GM19240 (cell line): ENCODE results near the gene PLIN5.

Source experiments
- DNase-seq: peaks from one replicate; pipeline ENCODE4 v3.0.0; 2011; ENCODE audit warnings: low spot score; ENCODE audit not compliant: insufficient read length

The PLIN5 gene, protein sequence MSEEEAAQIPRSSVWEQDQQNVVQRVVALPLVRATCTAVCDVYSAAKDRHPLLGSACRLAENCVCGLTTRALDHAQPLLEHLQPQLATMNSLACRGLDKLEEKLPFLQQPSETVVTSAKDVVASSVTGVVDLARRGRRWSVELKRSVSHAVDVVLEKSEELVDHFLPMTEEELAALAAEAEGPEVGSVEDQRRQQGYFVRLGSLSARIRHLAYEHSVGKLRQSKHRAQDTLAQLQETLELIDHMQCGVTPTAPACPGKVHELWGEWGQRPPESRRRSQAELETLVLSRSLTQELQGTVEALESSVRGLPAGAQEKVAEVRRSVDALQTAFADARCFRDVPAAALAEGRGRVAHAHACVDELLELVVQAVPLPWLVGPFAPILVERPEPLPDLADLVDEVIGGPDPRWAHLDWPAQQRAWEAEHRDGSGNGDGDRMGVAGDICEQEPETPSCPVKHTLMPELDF

DNA sequence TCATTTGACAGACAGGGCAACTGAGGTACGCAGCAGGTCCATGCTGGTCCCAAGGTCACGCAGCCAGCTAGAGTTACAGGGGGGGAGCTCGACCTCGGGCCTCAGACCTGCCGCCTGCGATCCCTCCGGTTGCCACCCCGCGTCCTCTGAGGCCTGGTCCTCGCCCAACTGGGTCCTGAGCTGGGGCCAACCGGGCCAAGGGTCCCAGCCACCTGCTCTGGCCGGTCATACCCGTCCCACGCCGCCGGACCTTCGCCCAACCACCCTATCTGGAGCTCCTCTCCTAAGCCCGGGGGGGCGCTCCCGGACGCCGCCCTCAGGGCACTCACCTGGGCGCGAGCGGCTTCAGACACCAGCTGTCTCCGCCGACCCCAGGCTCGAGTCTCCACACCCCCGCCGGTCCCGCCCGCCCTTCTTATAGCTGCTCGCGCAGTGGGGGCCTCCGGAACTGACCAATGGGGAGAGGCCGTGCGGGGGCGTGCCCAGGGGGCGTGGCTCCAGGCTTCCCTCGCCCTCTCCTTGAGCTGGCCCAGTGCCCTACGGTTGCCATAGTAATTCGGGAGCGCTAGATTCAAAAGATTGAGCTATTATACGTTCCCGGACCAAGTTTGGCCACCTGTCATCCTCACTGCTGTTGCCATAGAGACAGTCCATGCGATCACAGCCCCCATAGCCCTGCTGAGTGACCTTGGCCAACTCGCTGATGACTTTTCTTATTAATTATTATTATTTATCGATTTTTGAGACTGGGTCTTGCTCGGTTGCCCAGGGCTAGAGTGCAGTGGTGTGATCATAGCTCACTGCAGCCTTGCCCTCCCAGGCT is at the start of gene PLIN5:
Gene PLIN5, minus strand, starts transcription at position 389 of the 823 bp plus-strand sequence. CDS start 1,150 bp downstream, outside the sequence.
- DNase-seq: no peak

DNA sequence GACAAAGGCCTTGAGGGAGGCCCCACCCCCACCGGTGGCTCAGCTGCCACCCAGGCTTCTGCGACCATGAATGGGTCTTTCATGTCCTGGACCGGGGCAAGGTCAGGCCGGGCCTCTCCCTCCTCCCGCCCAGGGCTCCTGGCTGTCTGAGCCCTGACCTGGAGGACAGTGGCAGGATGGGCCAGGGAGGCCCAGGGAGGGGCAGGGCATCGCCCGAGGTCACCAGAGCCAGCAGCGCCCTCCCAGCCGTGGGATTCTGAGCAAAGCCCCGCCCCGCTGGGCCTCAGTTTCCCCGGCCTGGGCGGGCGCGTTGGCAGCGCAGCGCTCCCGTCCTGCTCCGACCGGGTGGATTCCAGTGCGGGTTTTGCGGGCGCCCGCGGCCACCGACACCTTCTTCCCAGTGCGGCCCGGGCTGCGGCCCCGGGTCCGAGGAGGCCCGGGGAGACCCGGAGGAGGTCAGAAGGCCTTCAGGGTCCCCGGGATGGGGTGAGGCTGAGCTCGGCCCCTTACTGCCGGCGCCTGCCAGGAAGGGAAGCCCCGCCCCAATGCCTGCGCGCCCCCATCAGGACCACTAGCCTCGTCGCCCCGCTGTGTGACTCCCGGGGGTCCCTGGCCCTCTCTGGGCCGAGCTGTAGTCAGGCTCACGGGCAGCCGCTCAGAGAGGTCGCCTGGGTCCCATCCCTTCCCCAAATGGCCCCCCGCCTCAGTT is 49.1 kb upstream of the PLIN5 start:
- no peak for DNase-seq

DNA sequence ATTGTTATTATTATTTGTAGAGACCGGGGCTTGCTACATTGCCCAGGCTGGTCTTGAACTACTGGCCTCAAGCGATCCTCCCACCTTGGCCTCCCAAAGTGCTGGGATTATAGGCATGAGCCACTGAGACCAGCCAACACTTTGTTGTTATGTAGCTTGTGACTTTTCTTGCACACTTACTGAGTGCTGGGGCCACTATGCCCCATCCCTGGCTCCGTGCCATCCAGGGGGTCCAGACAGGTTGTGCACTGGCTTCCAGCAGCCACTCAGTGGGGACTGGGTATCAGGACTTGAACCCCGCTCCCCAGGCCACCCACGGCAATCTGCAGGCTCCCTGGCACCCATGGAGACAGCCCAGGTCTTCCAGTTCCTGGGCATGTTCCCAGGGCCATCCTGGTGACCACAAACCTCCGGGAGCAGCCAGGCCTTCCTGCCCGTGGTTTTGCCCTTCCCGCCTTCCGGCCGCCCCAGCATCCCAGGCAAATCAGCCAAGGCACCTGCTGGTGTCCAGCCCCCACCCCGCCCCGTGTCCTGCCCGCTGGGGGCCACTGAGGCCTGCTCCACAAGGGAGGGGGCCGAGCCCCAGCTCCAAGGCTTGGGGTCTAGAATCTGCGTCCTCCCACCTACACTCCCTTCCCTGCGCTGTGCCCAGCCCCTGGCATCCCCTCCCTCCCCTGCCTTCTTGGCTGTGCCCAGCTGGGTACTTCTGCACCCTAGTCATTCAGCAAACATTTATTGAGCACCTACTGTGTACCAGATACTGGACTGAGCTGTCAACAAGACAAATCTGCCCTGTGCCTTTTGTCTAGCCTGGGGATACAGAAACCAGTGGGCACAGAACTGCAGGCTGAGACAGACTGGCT is 48.2 kb upstream of the PLIN5 start:
- no peak for DNase-seq

DNA sequence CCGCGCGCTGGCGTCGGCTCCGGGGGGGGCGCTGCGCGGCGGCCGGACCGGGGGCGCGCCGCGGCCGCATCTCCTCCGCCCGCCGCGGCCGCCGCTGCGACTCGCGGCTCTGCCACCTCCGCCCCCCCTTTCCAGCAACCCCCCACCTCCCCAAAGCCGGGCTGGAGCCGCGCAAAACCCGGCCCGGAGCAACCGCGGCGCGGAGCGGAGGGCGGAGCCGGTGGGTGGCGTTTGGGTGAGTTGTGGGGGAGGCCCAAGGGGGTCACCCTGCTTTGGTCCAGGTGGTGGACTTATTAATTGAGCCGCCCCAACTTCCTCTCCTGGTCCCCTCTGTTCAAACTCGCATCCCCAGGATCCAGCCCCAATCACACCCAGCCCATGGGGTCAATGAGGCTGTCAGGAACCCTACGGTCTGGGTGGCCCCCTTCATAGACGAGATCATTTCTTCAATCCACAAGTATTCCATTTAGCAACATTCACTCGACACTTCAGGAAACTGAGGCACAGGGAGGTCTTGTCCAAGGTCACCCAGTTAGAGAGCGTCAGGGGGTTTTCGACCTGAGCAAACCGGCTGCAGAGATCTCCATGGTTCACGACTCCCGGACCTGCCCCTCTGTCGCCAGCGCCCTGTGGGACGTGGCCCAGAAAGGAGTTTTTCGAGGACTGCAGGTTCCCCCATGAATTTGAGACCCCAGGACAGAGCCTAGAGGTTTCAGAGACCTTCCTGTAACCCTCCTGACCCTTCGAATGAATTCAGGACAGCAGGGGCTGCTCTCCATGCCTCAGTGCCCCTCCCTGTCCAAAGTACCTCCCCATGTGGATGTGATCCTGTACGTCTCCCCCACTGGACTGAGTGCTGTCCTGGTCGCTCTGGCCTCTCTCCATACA is 46.9 kb upstream of the PLIN5 start:
- no peak for DNase-seq

DNA sequence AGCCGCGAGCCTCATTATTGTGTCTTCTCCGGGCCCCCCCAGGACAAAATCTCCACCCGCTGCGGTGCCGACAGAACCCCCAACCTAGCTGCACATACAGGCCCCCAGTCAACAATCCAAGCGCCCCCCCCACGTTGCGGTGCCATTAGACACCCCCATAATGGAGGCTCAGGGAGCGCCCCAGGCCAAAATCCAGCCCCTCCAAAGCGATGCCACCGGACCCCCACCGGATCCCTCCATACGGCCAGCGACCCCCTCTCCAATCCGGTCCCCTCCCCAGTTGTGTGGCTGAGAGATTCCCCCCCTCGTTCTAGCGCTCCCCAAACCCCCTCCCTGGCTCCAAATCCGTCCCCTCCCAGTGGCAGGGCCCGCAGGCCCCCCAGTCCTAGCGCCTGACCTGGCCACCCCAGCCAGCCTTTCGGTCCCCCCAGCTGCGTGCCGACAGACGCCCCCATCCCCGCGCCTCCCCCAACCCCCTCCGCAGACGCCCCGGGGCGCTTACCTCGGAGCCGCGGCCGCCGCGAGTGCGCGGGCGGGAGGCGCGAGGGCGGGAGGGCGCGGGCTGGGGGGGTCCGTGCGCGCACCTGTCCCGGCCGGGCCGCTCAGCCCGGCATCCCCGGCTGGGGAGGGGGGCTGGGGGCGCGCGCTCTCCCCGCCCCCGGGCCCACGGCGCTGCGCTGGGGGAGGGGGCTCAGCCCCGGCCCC is 46.1 kb upstream of the PLIN5 start:
- no peak for DNase-seq

DNA sequence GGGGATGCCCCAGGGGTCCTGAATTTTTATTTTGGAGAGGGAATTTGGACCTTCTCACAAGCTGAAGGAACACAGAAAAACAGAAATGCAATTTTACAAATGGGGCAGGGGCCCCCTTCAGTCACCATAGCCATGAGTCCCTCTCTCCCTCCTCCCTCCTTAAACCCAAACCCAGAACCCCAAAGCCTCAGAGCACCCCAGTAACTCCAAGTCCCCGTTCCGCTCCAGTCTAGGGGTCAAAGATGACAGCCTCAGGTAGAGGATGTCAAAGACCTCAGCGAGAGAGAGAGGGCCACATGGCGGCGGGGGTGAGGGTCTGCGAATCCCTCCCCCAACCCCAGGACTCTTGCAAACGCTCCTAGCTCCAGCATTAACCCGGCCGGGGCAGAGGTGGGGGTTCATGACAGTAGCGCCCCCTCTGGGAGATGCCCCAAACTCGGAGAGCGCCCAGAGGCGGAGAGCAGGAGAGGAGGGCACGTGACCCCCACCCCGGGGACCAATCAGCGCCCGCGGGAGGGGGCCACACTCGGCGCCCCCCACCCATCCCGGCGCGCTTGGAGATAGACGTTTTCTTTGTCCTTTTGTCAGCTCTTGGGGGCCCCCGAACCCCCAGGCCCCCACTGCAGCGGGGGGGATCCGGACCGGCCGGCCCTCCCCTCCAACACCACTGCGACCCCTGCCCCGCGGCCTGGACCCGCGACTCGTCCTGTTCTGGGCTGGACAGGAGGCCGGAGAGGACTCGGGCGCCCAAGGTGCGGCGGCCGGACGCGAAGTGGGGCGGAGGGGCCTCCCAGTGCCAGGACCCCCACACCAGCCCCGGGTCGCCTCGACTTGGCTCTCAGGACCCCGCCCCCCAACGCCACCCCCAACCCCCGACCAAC is 45.2 kb upstream of the PLIN5 start:
- DNase-seq: no peak

DNA sequence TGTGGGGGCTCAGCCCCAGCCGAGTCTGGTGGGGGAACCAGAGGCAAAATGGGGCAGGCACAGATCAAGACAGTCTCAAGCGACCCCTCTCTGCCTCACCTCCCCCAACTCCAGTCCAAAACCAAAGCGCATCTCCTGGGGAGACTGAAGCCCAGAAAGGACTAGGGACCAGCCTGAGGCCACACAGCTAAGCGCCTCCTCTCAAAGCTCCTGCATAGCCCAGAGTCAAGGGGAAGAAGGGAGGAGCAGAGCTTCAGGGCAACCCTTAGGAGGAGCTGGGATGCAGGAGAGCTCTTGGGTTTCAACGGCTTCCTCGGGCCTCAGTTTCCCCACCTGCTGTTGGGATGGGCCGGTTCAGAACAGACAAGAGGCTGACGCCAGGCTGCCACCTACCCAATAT is 44.4 kb upstream of the PLIN5 start:
- DNase-seq: no peak

DNA sequence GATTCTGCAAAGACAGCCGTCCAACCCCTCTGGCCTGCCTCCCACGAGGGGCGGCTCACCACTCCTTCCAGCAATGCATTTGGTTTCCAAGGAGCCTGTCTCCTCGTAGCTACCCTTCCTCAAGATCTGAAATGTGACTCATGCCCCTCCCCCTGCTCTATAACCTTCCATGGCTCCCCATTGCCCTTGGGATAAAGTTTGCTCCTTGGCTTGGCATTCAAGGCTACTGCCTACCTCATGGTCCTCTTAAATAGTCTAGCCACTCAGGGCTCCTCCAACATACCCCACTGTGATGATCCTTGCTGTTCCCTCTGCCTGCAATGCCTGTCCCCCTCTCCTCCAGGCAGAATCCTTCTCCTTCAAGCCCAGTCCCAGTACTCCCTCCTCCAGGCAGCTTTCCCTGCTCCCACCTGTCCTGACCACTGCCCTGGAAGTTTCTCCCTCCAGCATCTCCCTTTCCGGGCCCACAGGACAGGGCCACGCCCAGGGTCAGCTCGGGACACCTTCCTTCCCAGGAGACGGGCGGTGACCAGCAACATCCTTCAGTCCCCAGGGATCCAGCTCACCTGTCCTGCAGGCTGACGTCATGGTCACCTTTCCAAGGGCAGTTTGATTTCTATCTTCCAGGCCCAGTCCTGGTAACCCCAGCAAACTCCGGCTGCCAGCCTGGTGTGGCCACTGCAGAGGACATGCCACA is 43.7 kb upstream of the PLIN5 start:
- no peak for DNase-seq

DNA sequence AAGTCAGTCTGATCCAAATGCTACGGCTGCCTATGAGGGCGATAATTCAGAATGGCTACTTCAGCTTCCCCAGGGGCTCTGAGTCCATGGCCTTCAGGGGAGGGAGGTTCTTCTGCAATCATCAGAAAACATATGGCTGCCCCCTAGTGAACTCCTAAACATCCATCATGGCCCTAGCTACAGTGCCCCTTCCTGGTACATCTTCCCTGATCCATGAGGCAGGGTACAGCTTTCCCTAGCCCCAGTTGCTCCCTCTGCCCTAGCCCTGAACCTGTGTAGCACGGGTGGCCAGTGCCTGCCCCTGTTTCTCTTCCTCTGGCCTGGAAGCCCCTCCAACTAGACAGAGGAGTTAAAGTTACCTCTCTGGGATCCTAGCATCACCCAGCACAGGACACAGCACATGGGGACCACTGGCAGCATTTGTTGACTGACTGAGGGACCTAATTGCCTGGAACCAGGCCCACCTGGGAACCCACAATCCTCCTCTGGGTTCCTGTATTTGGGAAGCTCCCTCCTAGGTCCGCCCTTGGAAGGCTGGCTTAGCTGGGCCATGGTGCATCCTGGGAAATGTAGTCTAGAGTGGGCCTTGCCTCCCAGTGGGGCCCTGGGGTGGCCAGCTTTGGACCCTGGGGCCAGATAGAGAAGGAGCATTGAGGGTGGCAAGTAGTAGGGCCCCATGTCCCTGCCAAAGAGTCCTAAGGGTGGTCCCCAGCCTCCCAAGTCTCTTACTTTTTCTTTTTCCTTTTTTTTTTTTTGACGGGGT is 42.2 kb upstream of the PLIN5 start:
- no peak for DNase-seq

DNA sequence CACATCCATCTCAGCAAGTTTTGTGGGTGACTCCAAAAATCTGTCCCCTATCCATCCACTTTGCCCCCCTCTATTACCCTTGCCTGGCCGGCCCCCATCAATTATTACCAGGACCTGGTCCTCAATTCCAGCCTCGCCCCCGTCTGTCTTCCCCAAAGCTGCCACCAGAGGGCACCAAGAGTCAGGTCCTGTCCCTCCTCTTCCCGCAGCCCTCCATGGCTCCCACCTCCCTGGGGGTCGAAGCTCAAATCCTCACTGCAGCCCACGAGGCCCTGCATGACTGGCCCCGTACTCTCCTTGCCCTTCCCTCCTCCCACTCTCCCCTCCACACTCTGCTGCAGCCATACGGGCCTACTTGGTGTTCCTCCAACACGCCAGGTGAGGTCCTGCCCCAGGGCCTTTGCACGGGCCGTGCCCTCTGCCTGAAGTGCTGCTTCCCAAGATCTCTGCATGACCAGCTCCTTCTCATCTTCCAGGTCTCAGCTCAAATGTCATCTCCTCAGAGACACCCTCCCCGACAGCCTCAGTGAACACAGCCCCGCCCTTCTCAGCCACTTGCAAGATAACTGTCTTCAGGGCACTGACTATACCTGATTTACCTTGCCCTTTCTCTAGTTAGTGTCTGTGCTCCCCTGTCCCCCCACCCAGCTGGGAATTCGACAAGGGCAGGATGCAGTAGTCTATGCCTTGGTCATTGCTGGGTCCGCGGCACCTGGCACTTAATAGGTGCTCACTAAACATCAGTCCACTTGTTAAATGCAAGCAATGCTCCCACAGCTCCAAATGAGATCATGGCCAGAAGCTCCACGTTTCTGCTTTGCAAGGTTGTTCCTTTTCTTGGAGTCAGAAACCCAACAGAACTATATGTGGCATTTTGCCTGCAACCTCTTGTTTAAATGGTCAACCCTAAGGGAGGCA is 41.3 kb upstream of the PLIN5 start:
- DNase-seq: peak; percentile 65

DNA sequence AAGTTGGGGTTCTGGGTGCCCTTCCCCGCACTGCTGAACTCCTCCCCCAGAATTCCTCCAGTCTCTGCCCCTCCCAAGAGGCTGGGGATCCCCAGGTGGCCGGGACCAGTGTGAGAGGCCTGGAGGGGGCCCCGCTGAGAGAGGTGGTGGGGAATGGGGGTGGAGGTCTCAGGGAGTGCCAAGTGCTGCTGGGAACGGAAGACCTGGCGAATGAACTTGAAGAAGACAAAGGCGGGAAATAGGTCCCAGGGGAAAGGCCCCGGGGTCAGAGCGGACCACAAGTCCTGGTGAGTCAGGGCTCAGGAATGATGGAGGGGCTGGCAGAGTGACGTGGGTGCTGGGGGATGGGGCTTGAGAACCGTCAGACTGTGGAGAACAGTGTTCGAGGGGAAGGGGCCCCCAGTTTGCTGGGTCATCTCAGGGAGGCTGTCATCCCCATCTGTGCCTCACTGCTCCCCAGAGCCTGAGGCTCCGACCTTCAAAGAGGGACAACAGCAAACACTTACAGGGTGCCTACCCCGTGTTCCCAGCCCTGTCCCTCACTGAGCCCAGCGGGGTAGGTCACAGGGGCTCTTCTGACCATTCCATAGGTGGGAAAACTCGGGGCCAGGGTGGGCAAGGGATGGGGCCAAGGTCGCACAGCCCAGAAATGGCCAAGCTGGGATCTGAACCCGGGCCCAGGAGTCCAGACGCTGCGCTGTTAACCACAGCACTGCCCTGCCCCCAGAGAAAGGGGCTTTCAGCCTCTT is 40.4 kb upstream of the PLIN5 start:
- no peak for DNase-seq

DNA sequence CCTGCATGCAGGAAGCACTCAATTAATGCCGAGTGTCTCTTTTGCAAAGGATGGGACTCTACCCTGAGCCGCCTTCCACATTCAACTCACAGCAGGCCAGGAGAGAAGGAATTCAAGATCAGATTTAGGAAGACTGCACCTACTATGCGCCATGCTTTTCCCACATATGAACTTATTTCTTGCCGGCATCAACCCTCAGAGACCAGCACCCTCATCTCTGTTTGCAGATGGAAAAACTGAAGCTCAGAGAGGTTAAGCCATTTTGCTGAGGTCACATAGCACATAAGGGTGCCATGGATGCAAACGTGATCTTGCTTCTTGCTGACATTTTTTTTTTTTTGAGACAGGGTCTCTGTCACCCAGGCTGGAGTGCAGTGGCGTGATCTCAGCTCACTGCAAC is 38.7 kb upstream of the PLIN5 start:
- DNase-seq: no peak

DNA sequence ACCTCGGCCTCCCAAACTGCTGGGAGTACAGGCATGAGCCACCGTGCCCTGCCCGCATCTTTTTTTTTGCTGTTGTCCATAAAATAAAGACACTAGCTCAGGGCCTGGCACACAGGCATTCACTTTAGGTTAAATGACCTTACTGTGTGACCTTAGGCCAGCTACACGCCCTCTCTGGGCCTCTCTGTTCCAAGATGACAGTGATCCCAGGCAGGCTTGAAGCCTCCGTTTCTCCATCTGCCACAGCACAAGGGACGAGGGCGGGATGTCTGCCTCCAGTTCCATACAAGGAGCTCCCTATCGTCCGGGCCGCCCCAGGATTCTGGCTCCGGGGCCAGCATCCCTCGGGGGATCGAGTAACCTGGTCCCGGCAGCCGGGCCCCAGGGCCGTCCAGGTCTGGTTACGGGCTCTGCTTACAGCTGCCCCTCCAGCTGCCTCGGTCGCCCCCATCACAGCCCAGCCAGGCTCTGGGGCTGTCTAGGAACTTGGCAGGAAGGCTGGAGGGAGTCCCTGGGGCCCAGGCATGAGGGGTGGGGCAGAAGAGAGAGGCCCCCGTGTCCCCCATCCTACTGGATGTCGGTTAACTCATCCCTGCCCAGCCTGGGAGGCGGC is 36.4 kb upstream of the PLIN5 start:
- no peak for DNase-seq

DNA sequence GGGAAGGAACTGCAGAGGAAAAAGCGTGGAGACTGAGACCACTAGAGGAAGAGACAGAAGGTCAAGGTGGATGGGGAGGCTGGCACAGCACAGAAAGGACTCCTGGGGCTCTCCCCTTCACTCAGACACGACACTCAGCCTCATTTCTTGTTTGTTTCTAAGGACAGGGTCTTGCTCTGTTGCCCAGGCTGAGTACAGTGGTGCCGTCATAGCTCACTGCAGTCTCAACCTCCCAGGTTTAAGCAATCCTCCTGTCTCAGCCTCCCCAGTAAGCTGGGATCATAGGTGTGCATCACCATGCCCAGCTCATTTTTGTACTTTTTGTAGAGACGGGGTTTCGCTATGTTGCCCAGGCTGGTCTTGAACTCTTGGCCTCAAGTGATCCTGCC is 35.9 kb upstream of the PLIN5 start:
- no peak for DNase-seq

DNA sequence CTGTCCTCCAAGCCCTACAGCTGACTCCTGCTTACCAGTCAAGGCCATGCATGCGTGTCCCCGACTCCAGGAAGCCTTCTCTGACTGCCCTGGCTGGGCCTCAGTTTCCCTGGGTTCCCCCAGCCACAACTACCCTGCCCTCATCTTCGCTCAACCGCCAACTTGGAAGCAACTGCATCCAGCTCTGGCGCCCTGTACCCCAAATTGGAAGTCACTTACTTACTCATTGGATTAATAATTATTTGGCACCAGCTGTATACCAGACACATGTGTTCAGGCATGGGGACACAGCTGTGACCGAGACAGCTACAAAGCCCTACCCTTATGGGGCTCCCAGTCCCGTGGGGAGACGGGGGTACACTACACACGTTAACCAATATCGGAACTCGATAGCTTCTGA is 35.4 kb upstream of the PLIN5 start:
- DNase-seq: no peak
